ENCODE data around the gene CCDC57.
"Not testable (repeated sequence)": the region's sequence is repeated elsewhere in the genome, so short reads cannot be mapped to it uniquely, and the experiment has no call there.

CCDC57 gene

DNA sequence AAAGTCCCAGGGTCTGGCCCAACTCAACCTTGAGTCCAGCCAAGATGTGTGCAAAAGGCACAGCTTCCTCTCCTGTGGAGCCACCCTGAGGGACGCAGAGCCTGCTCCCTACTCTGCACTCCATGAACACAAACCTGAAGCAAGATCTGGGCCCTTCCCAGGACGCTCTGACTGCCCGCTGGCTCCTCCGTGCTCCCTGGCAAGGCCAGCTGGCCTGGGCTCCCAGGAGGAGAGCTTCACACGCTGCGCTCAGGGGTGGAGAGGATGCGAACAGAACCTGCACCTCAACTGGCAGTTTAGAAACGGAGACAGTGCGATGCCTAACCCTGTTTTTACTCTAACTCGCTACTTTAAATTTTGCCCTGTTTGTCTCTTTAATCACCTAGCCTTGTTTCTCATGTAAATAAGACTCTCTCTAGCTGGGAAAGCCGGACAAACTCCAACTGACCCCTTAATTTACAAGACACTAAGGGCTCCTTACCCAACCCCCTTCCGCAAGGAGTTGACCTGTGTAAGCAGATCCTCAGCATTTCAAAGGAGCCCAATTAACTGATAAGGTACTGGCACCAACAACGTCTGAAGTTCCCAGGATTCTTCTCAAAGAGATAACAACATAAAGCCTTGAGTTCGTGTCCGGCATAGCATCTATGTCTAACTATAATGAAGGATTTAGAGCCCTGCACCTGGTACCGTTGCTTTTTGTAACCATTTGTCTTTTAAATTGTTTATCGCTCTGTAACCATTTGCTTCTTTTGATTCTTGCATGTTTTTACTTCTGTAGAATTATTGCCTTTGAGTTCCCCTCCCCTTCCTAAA is 38.4 kb downstream of the CCDC57 start:
- DNase-seq, result not testable (repeated sequence)

DNA sequence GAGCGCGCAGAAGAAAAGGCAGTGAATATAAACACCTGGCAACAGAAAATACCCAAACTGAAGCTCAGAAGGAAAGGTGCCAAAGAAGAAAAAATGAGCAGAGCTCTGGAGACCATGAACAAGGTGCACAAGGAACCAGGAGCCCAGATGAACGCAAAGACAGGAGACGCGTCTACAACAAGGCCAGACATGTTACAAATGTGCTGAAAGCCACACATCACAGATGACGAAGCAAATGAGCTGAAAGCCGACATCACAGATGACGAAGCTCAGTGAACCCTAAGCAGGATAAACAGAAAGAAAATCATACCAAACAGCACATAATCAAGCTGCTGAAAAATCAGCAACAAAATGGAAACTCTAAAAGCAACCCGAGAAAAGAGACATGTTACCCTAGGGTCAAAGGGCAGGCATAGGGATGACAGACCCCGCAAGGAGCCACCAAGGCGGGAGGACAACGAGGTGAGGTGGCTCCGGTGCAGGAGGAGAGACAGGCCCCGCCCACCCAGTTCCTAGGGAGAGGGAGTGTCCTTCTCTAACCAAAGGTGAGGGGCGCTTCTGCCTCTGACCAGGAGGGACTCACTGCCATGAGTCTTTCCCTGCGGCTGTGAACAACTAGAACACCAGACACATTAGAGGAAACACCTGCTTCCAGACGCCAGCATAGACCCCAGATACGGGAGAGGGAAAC is 39.1 kb downstream of the CCDC57 start:
- no peak for DNase-seq

DNA sequence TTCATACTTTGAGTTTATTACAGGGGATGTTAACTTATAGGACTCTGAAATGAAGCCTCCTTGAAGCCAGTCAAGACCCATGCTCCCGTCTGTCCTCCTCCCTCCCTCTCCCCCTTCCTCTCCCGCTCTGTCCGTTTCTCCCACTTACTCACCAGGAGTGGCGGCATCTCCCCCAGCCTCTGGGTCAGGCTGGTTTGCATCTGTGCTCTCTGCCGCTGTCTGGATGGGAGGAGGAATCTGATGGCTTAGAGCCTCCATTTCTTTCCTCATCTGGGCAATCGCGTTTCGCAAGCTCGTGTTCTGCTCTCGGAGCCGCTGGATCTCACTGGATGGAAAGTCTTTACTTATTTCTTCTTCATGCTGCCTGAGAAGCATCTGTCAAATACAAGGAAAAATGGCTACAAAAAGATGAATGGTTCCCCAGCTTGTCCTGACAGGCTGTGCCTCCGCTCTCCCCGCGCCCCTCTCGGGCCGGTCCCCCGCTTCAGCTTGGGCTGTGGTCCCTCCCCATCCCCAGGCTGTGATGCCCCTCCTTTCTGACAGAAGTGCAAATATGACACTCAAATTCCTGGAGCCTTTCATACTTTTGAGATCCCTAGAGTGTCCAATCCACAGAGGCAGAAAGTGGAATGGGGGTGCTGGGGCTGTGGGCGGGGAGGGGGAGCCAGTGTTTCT is 40.0 kb downstream of the CCDC57 start:
- no peak for DNase-seq

DNA sequence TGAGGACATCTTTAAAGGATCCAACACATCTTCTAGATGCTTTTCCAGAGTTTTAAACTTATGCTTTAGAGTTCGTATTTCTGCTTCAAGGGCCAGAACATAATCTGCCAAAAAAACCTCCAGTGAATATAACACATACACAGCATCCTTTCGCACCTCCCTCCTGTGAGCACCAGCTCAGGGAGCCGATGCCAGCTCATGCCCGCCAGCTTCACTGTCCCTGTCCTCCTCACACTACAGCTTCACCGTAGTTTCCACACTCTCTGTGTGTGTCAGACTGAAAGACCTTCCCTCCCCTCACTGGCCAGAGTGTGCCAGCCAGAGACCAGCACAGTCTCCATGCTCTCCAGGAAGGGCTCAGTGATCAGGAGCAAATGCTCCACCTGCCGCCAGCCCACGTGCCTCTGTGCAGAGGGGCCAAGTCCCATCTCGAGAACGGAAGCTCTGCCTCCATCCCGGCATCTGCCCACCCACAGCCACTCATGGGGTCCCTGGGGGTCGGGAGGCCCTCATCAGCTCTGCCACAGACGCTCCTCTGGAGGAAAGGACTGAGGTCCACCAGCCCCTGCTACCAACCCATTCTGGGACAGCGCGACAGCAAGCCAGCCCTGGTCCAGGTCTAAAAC is 40.8 kb downstream of the CCDC57 start:
- no peak for DNase-seq

DNA sequence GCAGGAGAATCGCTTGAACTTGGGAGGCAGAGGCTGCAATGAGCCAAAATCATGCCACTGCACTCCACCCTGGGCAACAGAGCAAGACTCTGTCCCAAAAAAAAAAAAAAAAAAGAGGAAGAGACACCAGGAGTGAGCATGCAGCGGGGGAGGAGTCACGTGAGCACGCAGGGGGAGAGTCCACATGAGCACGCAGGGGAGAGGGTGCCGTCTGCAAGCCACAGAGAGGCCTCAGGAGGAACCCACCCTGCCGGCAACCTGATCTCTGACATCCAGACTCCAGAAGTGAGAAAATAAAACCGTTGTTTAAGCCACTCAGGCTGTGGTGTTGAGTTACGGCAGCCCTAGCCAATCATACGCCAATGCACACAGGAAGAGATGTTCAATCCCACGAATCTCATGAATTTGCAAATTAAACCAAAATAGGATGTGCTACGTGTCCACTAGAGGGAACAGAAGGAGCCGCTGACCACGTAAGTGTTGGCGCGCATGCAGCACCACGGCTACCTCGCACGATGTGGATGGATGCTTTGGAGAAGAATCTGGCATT is 42.2 kb downstream of the CCDC57 start:
- DNase-seq, result peak in 1 of 2 donors; percentile 30

DNA sequence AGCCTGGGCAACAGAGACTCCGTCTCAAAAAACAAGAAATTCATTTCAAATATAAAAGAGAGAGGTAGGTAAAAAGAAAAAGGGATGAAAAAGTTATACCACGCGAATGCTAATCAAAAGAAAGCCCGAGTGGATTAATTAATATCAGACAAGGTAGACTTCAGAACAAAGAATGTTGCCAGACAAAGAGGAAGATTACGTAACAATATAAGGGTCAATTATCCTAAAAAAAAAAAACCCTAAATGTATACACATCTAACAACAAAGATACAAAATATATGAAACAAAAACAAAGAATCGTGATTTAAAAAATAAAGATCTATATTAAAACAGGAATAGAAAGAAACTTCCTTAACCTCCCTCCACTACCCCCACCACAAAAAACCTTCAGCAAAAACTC is 44.1 kb downstream of the CCDC57 start:
- no peak for DNase-seq

DNA sequence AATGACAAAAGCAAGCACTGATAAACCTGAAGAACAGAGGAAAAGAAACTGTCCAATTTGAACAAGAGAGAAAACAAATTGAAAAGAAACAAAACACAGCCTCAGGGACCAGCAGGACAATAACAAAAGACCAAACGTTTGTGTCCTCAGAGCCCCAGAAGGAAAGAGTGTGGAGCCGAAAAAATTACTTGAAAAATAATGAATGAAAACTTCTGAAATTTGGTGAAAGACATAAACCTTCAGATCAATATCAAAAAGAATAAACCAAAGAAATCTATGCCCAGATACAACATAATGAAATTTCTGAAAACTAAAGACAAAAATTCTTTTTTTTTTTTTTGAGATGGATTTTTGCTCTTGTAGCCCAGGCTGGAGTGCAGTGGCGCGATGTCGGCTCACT is 45.6 kb downstream of the CCDC57 start:
- no peak for DNase-seq

DNA sequence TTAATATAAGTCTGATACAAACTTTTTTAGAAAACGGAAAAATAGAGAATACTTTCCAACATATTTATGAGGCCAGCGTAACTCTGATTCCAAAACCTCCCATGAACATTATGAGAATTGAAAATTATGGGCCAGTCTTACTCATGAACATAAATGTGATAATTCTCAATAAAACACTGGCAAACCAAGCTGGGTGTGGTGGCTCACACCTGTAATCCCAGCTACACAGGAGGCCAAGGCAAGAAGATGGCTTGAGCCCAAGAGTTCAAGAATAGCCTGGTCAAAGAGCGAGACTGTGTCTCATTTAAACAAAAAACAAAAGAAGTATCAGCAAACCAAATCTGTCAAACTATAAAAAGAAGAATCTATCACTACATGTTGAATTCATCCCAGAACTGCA is 47.8 kb downstream of the CCDC57 start:
- DNase-seq, result no peak

DNA sequence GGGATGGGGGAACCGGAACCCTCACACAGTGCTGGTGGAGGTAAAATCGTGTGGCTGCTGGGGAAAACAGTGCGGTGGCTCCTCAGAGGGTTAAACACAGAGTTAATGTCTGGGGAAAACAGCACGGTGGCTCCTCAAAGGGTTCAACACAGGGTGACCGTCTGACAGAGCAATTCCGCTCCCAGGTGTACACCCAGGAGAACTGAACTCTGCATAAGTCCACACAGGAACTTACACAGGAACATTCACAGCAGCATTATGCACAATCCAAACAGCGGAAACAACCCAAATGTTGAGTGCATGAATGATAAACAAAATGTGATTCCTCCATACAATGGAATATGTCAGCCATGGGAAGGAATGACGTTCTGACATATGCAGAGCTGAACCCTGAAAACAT is 51.4 kb downstream of the CCDC57 start:
- DNase-seq, result no peak

DNA sequence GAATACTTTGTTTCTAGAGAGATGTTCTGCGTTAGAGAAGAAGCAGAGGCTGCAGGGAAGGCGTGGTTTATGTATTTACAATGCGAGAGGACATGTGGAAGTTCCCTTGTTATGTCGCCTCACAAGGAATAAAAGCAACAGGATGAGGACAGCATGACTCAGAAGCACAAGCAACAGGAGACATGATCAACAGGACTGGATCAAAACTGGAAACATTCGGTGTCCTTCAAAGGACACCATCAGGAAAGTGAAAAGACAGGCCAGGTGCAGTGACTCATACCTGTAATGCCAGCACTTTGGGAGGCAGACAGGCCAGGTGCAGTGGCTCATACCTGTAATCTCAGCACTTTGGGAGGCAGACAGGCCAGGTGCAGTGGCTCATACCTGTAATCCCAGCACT is 52.6 kb downstream of the CCDC57 start:
- no peak for DNase-seq

DNA sequence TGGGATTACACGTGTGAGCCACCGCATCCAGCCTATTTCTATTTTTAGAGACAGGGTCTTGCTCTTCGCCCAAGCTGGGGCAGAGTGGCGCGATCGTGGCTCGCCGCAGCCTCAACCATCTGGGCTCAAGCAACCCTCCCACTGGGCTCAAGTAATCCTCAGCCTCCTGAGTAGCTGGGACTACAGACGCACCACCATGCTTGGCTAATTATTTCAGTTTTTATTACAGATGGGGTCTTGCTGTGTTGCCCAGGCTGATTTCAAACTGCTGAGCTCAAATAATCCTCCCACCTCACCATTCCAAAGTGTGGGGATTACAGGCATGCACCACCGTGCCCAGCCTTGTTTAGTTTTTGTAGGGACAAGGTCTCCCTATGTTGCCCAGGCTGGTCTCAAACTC is 53.8 kb downstream of the CCDC57 start:
- no peak for DNase-seq

DNA sequence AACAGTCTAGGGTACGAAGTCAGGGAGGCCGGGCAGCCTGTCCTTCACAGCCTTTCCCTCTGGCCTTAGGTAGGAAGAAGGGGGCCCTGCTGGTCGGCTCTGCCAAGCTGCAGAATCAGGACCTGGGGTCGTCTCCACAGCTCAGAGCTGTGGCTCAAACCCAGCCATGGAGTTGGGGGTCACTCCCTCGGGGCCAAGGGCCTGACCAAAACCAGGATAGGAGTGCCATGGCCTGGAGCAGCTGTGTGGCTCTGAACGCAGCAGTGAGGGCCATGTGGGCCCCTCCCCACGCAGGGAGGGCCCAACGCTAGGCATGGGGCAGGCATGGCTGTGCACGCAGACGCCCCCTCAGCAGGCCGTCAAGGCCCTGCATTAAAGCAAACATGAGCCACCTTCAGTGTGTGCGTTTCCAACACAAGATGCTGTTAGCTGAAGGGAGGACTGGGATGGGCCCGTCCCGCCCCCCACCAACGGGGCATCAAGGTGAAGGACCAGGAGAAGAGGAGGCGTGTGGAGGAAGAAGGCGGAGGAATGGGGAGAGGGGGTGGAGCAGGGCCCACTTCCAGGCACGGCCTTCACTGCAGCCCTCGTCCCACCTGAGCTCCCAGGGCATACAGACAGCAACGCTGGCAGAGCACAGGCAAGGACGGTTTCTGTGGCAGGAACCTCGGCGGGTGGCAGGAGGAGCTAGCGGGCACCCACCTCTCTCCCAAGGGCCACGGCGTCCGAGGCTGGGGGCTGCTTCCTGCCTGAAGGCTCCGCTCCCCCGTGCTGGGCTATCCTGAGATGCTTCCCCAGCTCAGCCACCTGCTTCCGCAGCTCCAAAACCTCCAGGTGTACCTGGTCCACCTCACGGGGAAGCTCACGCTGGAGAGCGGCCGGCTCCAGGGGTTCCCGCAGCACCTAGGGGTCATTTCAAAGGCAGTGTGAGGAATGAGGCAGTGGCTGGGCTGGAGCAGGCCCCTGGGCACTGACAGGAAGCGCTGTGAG is 55.3 kb downstream of the CCDC57 start:
- DNase-seq, result no peak

DNA sequence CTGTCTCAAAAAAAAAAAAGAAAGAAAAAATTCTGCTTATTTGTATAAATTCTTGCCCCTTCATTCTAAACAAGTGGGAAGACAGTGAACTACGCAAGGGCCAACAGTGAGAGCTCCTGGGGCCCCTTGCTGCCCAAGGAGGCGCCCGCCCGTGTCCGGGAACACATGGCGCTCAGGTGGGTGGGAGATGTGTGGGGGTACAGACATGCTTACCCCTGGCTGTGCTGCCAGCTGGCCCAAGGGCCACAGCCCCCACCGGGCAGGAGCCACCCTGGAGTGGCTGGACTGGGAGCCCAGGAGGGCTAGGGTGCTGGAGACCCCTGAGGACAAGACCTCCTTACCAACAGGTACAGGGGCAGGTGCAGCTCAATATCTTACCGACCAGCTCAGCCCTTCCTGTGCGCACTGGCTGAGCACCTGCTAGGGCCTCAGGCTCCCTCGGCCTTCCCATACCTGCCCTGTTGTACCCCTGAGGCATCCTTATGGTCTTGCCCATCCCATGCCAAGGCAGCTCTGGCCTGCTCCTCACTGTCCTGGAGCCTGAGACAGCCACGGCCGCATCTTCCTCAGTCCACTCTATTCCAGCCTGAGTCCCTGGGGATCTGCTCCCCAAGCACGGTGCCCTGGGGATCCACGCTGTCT is 56.2 kb downstream of the CCDC57 start:
- DNase-seq, result no peak

DNA sequence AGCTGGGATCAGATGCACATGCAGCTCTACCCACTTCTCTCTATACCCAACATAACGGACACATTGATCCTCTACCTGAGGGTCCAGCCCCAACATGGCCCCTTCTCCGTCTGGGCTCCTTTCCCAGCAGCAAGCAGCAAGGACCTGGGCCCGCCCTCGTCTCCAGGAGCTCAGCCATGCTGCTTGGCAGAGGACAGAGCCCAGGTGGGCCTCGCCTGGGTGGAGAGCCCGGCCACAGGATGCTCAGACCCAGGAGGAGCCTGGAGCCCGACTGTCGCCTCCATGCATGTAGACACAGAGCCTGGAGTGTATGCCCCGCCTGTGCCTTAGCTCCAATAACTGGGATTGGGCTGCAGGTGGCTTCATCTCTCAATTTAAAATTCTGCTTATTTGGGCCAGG is 57.0 kb downstream of the CCDC57 start:
- DNase-seq, result no peak

DNA sequence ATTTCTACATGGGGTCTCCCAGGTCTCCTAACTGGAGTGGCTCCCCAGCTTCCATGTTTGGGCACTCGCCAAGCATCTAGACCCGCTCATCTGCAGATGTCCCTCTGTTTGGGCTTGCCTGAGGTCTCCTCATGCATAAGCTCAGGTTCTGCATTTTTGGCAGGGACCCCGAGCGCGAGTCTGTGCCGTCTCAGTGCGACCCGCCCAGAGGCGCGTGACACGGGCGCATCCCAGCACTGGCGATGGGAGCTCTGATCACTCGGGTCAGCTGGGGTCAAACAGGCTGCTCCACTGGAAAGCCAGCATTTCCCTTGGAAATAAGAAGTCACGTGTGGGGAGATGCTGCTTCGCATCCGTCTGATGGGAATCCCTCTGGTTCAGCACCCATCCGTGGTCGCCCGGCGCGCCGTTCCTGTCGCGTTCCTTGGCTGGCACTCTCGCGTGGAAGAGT is 57.7 kb downstream of the CCDC57 start:
- DNase-seq, result no peak

DNA sequence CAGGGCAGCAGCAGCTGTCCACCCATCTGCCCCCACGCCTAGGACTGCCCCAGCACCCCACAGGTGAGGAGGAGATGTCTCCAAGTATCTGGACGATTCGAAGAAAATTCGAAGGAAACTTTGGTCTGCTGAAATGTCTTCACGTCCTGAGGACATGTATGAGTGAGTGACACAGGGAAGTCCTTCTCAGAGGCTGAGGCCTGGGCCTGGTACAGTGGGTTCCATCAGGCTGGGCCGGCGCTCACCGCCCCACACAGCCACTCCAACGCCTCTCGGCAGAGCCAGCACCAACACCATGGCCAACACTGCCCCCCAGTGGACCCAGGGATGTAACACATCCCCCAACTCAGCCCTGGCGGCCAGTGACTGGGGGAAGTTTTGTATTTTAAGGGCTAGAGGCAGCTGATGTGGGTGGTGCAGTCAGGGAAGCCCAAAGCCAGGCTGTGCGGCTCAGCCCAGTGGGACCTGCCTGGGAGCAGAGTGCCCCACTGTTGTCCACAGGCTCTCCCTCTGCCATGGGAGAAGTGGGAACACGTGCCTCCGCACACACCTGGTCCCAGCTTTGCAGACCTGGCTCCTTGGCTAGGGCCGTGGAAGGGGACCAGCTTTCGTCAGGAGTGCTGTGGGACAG is 58.8 kb downstream of the CCDC57 start:
- peak; percentile 82 to 87 for DNase-seq

DNA sequence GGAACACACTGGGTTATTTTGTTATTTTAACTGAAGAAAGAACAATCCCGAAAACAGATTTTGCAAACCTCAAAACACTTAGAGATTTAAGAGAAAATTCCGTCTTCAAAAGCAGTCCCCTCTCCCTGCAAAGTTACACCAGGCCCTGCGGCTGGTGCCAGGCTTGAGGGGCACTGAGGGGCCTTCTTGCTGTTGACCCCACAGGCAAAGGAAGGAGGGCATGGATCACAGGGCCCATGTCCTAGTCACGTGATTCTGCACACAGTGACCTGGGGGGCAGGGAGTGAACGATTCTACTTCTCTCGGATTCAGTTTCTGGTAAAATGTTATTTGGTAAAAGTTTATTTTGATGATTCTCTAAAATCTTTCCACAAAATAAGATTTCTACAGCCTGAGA is 59.3 kb downstream of the CCDC57 start:
- DNase-seq, result no peak

DNA sequence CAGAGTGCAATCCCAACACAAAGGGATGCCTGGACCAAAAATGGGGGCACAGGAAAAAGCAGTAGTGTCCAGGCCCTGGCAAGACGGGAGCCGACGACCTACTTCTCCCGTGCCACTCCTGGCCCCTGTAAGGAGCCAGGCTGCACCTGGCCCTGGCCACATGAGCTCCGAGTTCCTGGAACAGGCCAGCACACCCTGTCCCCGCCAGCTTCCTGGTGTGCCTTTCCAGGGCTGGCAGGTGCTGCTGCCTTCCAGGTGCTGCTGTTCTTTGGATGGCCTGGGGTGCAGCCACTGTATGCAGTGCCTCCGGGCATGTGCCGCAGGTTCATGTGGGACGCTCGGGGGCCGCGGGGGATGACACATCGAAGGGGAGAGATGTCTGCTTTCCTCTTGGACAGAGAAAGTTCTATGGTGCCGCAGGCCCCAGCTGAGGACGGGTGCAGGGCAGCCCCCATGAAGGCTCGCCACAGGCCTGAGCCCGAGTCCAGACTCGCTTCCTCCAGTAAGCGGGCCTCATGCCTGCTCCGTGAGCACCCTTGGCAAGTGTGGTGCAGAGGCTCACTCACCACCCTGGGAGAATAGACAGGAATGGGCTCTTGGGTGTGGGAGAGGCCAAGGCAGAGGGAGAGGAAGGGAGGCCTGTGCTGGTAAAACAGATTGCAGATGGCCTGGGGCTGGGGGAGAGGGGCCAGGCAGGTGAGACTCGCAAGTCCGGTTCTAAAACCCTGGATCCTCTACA is 59.9 kb downstream of the CCDC57 start:
- DNase-seq, result no peak

DNA sequence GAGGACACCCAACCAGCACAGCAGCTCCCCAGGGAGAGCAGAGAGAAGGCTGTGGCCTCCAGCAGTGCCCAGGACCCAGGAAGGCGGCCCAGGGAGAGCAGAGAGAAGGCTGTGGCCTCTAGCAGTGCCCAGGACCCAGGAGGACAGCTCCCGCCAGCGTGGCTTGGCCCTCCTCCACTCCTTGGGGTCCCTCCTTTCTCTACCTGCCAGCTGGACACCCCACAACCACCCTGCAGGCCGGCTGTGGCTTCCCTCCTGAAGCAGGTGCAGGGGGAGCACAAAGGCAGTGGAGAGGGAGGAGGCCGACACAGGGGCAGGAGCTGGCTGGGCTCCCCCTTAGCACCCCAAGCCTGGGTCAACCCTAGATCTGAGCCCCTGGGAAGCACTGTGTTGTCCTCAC is 60.5 kb downstream of the CCDC57 start:
- no peak for DNase-seq

All from CD4-positive, alpha-beta T cell treated with Interleukin-1 beta for 1 hour (primary cell).